ENCODE measurements around the gene SDC4. TPM values are rescaled to one million over a fixed set of nuclear protein-coding genes. Genes with fewer than 3 reads are reported as not detected.

Gene SDC4
- total and polyA plus RNA-seq, 9 of the 15 experiments (the other 6 are each of a cell fraction or from before 2014, with no cell fraction given) = 2.1 to 10.7 (median 6.3) TPM

GRCh38 chr20:45306431-45306982, 41.7 kb downstream of the SDC4 start, which contains the start of gene RBPJL (continued):
- TF ChIP-seq CTCFL (IDR thresholded peaks at IDR 0.05; ENCODE audit: borderline replicate concordance, insufficient read depth, low read depth, low read length, poor library complexity, severe bottlenecking) = peak; percentile 69
- TF ChIP-seq CREB5 (CRISPR knock-in tag; IDR thresholded peaks at IDR 0.05) = no peak
- no peak for TF ChIP-seq FIP1L1 (IDR thresholded peaks at IDR 0.05; ENCODE audit: low read depth, low read length, poor library complexity, severe bottlenecking)
- TF ChIP-seq PREB (CRISPR knock-in tag; IDR thresholded peaks at IDR 0.05) = no peak
- TF ChIP-seq PRDM10 (IDR thresholded peaks at IDR 0.05; ENCODE audit: partially characterized antibody) = no peak
- no peak for TF ChIP-seq ZNF165 (CRISPR knock-in tag; IDR thresholded peaks at IDR 0.05; ENCODE audit: borderline replicate concordance)
- no peak for TF ChIP-seq TCF3 (CRISPR knock-in tag; IDR thresholded peaks at IDR 0.05)
- TF ChIP-seq POU5F1 (IDR thresholded peaks at IDR 0.05; ENCODE audit: borderline replicate concordance, low read depth, low read length, partially characterized antibody) = no peak
- no peak for TF ChIP-seq STAG1 (CRISPR knock-in tag; IDR thresholded peaks at IDR 0.05; ENCODE audit: borderline replicate concordance)
- TF ChIP-seq ZNF699 (CRISPR knock-in tag; IDR thresholded peaks at IDR 0.05; ENCODE audit: insufficient replicate concordance) = no peak
- TF ChIP-seq ZNF830 (CRISPR knock-in tag; IDR thresholded peaks at IDR 0.05) = no peak
- no peak for TF ChIP-seq GTF2F1 (IDR thresholded peaks at IDR 0.05; ENCODE audit: low read depth, low read length)
- no peak for TF ChIP-seq HNRNPUL1 (IDR thresholded peaks at IDR 0.05; ENCODE audit: low read length)
- TF ChIP-seq BHLHE40 (IDR thresholded peaks at IDR 0.05; ENCODE audit: low read length) = no peak
- no peak for TF ChIP-seq ZBTB5 (IDR thresholded peaks at IDR 0.05)
- no peak for TF ChIP-seq XRCC4 (IDR thresholded peaks at IDR 0.05; ENCODE audit: extremely low read depth, insufficient read depth, insufficient read length)
- TF ChIP-seq E2F3 (CRISPR knock-in tag; IDR thresholded peaks at IDR 0.05) = peak; percentile 48; the same call in 1 of the 2 replicates
- TF ChIP-seq RFX7 (CRISPR knock-in tag; IDR thresholded peaks at IDR 0.05) = no peak

Data from K562 (cell line).